ENCODE measurements around the gene CC2D1A. TPM values are rescaled to one million over a fixed set of nuclear protein-coding genes. Genes with fewer than 3 reads are reported as not detected.
"Not testable (repeated sequence)": the region's sequence is repeated elsewhere in the genome, so short reads cannot be mapped to it uniquely, and the experiment has no call there.

CC2D1A gene
- total RNA-seq, 1 donor from 2014 or later = 31.7 TPM

DNA sequence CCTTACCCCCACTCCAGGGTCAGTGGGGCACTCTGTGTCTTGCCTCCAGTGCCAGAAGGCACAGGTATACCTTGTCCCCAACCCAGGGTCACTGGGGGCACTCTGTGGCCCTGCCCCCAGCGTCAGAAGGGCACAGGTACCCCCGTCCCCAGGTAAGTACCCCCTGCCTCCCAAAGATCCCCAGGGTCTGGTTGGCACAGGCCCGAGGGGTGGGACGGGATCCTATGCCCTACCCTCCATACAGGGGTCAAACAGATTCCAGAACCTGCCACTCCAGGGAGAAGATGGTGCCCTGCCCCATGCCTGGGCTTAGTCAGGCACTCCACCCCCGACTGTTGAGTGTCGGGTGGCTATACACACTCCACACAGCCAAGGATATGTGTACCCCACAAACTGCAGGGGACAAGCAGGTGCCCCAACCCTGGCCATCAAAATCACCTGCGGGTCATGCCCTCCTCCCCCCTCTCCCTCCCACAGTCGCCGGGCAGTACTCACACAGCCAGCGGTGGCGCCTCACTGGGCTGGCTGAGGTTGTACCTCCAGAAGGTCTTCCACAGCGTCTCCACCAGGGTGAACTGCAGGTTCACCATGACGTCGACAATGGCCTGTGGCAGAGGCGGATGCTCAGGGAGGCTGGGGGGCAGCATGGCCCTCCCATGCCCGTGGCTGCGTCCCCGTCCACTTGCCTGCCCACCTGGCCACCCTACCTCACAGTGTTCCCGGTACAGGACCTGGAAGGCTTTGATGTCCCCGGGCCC, 60.1 kb downstream of the CC2D1A start:
- Mint-ChIP-seq H3K36me3 (ENCODE audit: low read depth) (peaks cover 12% of the 10 kb centered on the region), H3K4me1 (peaks cover 5% of the 10 kb centered on the region), H3K9me3 (no peaks in the 10 kb centered on the region), H3K4me3 (no peak overlapping the region), H3K27ac (ENCODE audit: unreplicated experiment) (no peak overlapping the region), H3K27me3 (ENCODE audit: low read depth) (peaks cover 6% of the 10 kb centered on the region)
- DNase-seq (ENCODE audit: low read depth, low spot score) = no peak
- TF ChIP-seq, protein P1, sequence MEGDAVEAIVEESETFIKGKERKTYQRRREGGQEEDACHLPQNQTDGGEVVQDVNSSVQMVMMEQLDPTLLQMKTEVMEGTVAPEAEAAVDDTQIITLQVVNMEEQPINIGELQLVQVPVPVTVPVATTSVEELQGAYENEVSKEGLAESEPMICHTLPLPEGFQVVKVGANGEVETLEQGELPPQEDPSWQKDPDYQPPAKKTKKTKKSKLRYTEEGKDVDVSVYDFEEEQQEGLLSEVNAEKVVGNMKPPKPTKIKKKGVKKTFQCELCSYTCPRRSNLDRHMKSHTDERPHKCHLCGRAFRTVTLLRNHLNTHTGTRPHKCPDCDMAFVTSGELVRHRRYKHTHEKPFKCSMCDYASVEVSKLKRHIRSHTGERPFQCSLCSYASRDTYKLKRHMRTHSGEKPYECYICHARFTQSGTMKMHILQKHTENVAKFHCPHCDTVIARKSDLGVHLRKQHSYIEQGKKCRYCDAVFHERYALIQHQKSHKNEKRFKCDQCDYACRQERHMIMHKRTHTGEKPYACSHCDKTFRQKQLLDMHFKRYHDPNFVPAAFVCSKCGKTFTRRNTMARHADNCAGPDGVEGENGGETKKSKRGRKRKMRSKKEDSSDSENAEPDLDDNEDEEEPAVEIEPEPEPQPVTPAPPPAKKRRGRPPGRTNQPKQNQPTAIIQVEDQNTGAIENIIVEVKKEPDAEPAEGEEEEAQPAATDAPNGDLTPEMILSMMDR (conservative IDR thresholded peaks at IDR 0.05) = no peak

DNA sequence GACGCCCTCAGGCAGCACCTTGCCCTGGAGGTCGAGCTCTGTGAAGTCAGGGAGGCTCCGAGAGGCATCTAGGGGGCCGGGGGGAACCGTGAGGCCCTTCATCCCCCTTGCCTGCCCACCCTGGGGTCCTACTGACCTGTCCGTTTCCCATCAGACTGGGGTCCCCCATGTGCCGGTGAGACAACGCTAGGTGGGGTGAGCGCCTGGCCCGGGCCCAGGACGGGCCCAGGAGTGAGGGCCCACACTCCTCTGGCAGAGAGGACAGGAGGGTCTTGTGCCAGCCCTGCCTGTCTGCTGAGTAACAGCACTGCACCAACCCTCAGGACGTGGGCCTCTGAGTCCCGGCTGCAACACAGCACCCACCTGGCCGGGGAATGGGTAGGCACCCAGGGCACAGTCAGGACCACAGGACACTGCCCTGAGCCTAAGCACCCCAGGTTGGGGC, 60.7 kb downstream of the CC2D1A start:
- DNase-seq (ENCODE audit: low read depth, low spot score) = no peak
- peaks cover under 1% of the 10 kb centered on the region for H3K4me1 Mint-ChIP-seq
- no peak overlapping the region for H3K4me3 Mint-ChIP-seq
- peaks cover 7% of the 10 kb centered on the region for H3K36me3 Mint-ChIP-seq (ENCODE audit: low read depth)
- TF ChIP-seq, protein P1 (conservative IDR thresholded peaks at IDR 0.05) = no peak
- H3K27ac Mint-ChIP-seq (ENCODE audit: unreplicated experiment) = no peak overlapping the region
- H3K9me3 Mint-ChIP-seq = no peaks in the 10 kb centered on the region
- peaks cover 2% of the 10 kb centered on the region for H3K27me3 Mint-ChIP-seq (ENCODE audit: low read depth)

DNA sequence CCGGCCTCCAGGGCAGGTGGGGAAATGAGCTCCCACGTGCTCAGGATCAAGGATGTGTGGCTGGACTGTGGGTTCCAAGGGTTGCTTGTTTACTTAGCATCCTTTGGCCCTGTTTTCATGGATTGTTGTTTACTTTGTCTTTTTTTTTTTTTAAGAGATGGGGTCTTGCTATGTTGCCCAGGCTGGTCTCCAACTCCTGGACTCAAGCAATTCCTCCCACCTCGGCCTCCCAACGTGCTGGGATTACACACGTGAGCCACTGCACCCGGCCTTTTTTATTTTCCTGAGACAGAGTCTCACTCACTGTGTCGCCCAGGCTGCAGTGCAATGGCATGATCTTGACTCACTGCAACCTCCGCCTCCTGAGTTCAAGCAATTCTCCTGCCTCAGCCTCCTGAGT, 61.2 kb downstream of the CC2D1A start:
- H3K9me3 Mint-ChIP-seq; H3K4me1 Mint-ChIP-seq; DNase-seq (ENCODE audit: low read depth, low spot score); H3K27me3 Mint-ChIP-seq (ENCODE audit: low read depth); H3K27ac Mint-ChIP-seq (ENCODE audit: unreplicated experiment); H3K36me3 Mint-ChIP-seq (ENCODE audit: low read depth); H3K4me3 Mint-ChIP-seq: not testable (repeated sequence)

DNA sequence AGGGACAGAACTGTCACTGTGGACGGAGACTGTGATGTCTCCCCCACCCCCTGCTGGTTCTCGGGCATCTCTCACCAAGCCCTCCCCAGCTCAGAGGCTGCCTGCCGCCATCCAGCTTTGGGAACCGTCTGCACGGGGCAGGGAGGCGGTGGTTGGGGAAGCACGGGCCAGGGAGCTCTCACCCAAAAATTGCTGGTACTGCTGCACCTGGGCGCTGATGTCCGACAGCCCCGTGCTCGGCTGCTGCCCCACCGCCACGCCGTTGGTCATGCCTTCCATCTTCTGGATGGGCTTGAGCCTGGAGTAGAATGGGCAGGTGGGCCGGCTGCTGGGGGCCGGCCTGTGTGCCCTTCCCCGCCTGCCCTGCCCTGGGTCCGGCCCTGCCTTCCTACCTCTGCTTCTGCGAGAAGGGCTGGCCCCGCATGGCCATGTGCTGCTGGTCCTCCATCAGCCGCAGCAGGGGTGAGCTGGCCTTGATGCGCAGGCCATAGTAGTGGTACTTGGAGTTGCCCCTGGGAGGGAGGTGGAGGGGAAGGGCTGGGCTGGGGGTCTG, 62.5 kb downstream of the CC2D1A start:
- no peak for DNase-seq (ENCODE audit: low read depth, low spot score)
- Mint-ChIP-seq H3K36me3 (ENCODE audit: low read depth) (peaks cover 7% of the 10 kb centered on the region), H3K4me1 (no peaks in the 10 kb centered on the region), H3K27me3 (ENCODE audit: low read depth) (peaks cover 2% of the 10 kb centered on the region), H3K4me3 (no peak overlapping the region), H3K27ac (ENCODE audit: unreplicated experiment) (no peak overlapping the region), H3K9me3 (no peaks in the 10 kb centered on the region)
- TF ChIP-seq, protein P1 (conservative IDR thresholded peaks at IDR 0.05) = no peak

DNA sequence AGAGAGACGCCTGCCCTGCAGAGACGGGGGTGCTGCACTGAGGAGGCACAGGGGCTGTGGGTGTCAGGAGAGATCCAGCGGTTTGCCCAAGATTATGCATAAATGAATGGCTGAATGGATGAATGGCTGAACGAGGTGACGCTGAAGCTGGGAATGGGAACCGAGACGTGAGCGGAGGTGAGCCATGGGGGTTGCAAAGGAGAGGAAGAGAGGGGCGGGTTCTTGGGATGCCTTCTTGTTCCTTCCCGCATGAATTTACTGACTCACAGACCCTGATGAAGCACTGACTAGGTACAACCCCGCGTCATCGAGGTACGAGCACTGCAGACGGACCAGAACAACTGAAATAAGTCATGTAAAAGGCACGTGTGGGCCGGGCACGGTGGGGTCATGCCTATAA, 63.0 kb downstream of the CC2D1A start:
- Mint-ChIP-seq H3K27me3 (ENCODE audit: low read depth) (peaks cover 2% of the 10 kb centered on the region), H3K36me3 (ENCODE audit: low read depth) (peaks cover 7% of the 10 kb centered on the region), H3K27ac (ENCODE audit: unreplicated experiment) (no peak overlapping the region)

More for the DNA sequence above, 63.0 kb downstream of the CC2D1A start:
- TF ChIP-seq, protein P1 (conservative IDR thresholded peaks at IDR 0.05) = no peak
- no peaks in the 10 kb centered on the region for H3K9me3 Mint-ChIP-seq
- peaks cover 1% of the 10 kb centered on the region for H3K4me1 Mint-ChIP-seq
- H3K4me3 Mint-ChIP-seq = peak overlapping the region; percentile 41
- DNase-seq (ENCODE audit: low read depth, low spot score) = no peak
